GM19099 (cell line): ENCODE results near the gene AWAT2.

Experiments used
- POLR2A ChIP-seq: IDR thresholded peaks from 3 replicates; pipeline ENCODE4 v1.6.1; 2011; ENCODE audit warnings: low read depth; ENCODE audit not compliant: insufficient read length; ENCODE audit errors: extremely low read depth

The AWAT2 gene

GRCh38 chrX:70022616-70023015 lies 27.1 kb downstream of the AWAT2 start:
- no peak for TF ChIP-seq POLR2A

GRCh38 chrX:70016513-70016912 lies 33.2 kb downstream of the AWAT2 start:
- no peak for TF ChIP-seq POLR2A

- TF ChIP-seq POLR2A, result no peak
Measured at GRCh38 chrX:70013466-70014381, 36.0 kb downstream of the AWAT2 start.

- TF ChIP-seq POLR2A, result no peak
Measured at GRCh38 chrX:70012756-70013155, 37.0 kb downstream of the AWAT2 start.

- no peak for TF ChIP-seq POLR2A
Measured at GRCh38 chrX:70009970-70010369, 39.8 kb downstream of the AWAT2 start.

- TF ChIP-seq POLR2A, result no peak
Measured at GRCh38 chrX:70009049-70009448, 40.7 kb downstream of the AWAT2 start.

- no peak for TF ChIP-seq POLR2A
Measured at GRCh38 chrX:70007946-70008345, 41.8 kb downstream of the AWAT2 start.

- TF ChIP-seq POLR2A, result no peak
Measured at GRCh38 chrX:70001708-70002341, 47.9 kb downstream of the AWAT2 start.

- TF ChIP-seq POLR2A, result no peak
Measured at GRCh38 chrX:70001269-70001668, 48.5 kb downstream of the AWAT2 start.

- TF ChIP-seq POLR2A, result no peak
Measured at GRCh38 chrX:69996113-69996468, 53.6 kb downstream of the AWAT2 start.

GRCh38 chrX:69995362-69996112 lies 54.2 kb downstream of the AWAT2 start:
- TF ChIP-seq POLR2A, result no peak

- TF ChIP-seq POLR2A, result no peak
Measured at GRCh38 chrX:69993494-69993893, 56.2 kb downstream of the AWAT2 start.

GRCh38 chrX:69991685-69992084 lies 58.1 kb downstream of the AWAT2 start:
- TF ChIP-seq POLR2A, result no peak
